Measurements from ENCODE around the gene NR4A1. TPM values are rescaled to one million over a fixed set of nuclear protein-coding genes. Genes with fewer than 3 reads are reported as not detected.

NR4A1 gene
- total and polyA plus RNA-seq, 2 of the 13 experiments (the other 11 are each of a cell fraction or from before 2014, with no cell fraction given) = 5.7 to 15.2 TPM

Other genes starting within 250 kb of the NR4A1 start
- 0.76 and 1.00 TPM in 2 replicates for gene FIGNL2, start 202.7 kb upstream of the NR4A1 start, total RNA-seq (2016; rRNA removed; fragmentation: Illumina TruSeq; extraction: Trizol)
- gene FIGNL2, start 202.7 kb upstream of the NR4A1 start, polyA plus RNA-seq (2011; rRNA removed) = 0.82 and 1.2 TPM in 2 replicates
- not detected in 2 replicates for gene ANKRD33, start 163.3 kb upstream of the NR4A1 start, total RNA-seq (2016; rRNA removed; fragmentation: Illumina TruSeq; extraction: Trizol)
- 0.04 and 0.07 TPM in 2 replicates for gene ANKRD33, start 163.3 kb upstream of the NR4A1 start, polyA plus RNA-seq (2011; rRNA removed)
- gene ACVRL1, start 143.9 kb upstream of the NR4A1 start, total RNA-seq (2016; rRNA removed; fragmentation: Illumina TruSeq; extraction: Trizol) = not detected in 2 replicates
- not detected in 2 replicates for gene ACVRL1, start 143.9 kb upstream of the NR4A1 start, polyA plus RNA-seq (2011; rRNA removed)
- gene ACVR1B, start 99.7 kb upstream of the NR4A1 start, total RNA-seq (2016; rRNA removed; fragmentation: Illumina TruSeq; extraction: Trizol) = 5.8 and 8.9 TPM in 2 replicates
- gene ACVR1B, start 99.7 kb upstream of the NR4A1 start, polyA plus RNA-seq (2011; rRNA removed) = 12.1 and 14.1 TPM in 2 replicates
- 7.2 and 10.9 TPM in 2 replicates for gene TAMALIN, start 44.5 kb upstream of the NR4A1 start, total RNA-seq (2016; rRNA removed; fragmentation: Illumina TruSeq; extraction: Trizol)
- gene TAMALIN, start 44.5 kb upstream of the NR4A1 start, polyA plus RNA-seq (2011; rRNA removed) = 2.9 and 4.5 TPM in 2 replicates
- gene ATG101, start 18.5 kb downstream of the NR4A1 start, total RNA-seq (2016; rRNA removed; fragmentation: Illumina TruSeq; extraction: Trizol) = 66.7 and 67.7 TPM in 2 replicates
- 58.2 and 60.2 TPM in 2 replicates for gene ATG101, start 18.5 kb downstream of the NR4A1 start, polyA plus RNA-seq (2011; rRNA removed)
- gene SMIM41, start 28.3 kb downstream of the NR4A1 start, total RNA-seq (2016; rRNA removed; fragmentation: Illumina TruSeq; extraction: Trizol) = not detected in 2 replicates
- gene SMIM41, start 28.3 kb downstream of the NR4A1 start, polyA plus RNA-seq (2011; rRNA removed) = 0.07 TPM in 1 of 2 replicates, not detected in the other
- 0.27 and 0.58 TPM in 2 replicates for gene KRT80, start 140.6 kb downstream of the NR4A1 start, total RNA-seq (2016; rRNA removed; fragmentation: Illumina TruSeq; extraction: Trizol)
- gene KRT80, start 140.6 kb downstream of the NR4A1 start, polyA plus RNA-seq (2011; rRNA removed) = 0.53 and 0.76 TPM in 2 replicates
- not detected in 2 replicates for gene KRT7, start 181.8 kb downstream of the NR4A1 start, total RNA-seq (2016; rRNA removed; fragmentation: Illumina TruSeq; extraction: Trizol)
- 0.83 TPM in 1 of 2 replicates, not detected in the other for gene KRT7, start 181.8 kb downstream of the NR4A1 start, polyA plus RNA-seq (2011; rRNA removed)
- gene KRT86, start 223.2 kb downstream of the NR4A1 start, total RNA-seq (2016; rRNA removed; fragmentation: Illumina TruSeq; extraction: Trizol) = not detected in 2 replicates
- gene KRT86, start 223.2 kb downstream of the NR4A1 start, polyA plus RNA-seq (2011; rRNA removed) = not detected in 2 replicates
- not detected in 2 replicates for gene KRT81, start 240.1 kb downstream of the NR4A1 start, total RNA-seq (2016; rRNA removed; fragmentation: Illumina TruSeq; extraction: Trizol)
- not detected in 2 replicates for gene KRT81, start 240.1 kb downstream of the NR4A1 start, polyA plus RNA-seq (2011; rRNA removed)

Measured in HepG2 (cell line).